ENCODE results near the gene DCBLD2.

Gene DCBLD2

DNA sequence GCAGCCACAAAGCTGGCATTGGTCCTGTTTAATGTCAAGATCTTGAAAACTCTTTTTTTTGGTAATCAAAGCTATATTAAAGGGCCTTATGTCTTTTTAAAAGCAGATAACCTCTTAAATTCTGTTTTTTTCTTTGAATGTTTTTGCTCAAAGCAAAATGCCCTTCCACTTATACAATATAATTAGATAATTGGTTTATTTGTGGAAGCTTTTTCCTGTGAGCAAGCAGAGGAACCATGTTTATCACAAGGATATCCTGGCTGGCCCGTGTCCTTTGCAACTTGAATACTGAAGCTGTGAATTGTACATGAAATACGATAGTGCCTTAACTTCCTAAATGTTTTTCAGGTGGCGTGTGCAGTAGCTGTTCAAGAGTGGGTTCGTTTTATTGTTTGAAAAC lies 135.8 kb downstream of the DCBLD2 start:
- DNase-seq: no peak

DNA sequence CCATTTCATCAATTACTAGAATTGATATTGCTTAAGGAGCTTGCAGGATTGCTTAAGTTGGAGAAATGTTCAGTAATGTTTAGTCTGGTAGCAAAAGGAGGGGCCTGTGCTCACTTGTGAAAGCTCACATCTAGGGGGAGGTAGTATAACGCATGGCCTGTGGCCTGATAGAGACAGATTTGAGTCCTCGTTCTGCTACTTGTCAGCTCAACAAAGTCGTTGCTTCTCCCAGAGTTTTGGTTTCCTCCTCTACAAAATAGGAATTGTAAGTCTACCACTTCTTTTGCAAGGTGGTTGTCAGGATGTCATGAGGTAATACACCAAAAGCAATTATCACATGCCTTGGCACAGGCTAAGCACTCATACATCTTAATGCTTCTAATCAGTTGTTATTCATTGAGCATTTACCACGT lies 137.0 kb downstream of the DCBLD2 start:
- no peak for DNase-seq

DNA sequence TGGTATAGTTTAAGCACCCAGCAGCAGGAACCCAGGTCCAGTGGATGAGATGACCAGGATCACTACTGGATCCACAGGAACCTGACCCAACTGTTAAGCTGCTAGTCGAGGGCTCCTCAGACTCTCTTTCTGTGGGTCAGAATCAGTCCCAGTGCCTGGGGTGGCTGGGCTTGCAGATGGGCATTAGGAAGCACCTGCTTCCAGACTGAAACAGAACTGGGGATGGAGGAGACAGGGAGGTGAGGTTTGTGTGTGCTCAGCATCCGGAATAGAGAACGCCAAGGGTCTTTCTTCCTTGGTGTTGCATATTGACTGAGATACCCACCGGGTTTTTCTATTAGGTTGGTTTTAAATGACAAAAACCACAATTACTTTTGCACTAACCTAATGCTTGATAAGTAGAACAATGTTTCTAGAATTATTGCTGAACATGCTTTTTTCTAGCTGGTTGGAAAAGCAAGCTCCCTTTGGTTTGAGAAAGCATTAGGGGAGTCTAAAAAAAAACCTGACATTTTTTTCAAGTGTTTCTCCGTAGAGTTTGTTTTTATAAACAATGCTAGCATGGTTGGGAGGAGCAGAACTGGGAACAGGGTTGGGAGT lies 137.6 kb downstream of the DCBLD2 start:
- no peak for DNase-seq

DNA sequence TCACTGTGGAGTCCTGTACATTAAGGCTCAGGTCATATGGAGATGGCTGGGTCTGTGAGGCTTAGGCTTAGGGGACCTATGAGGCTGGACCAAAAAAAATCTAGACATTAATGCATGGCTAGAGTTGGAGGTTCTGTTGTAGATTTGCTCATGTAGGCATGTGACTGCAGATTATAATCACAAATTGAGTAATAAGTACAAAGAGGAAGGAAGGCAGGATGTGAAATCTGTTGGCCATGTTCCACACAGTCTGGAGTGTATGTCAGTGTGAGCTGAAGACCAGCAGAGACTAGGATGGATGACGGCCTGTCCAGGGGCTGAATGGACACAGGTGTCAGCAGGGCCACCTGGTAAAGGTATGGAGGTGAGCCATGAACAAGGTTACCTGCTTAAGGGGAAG lies 138.4 kb downstream of the DCBLD2 start, which contains the start of gene ST3GAL6:
Gene ST3GAL6 (plus strand): TSS at position 265 of the 400 bp plus-strand sequence. CDS start 5,101 bp downstream, outside the sequence.
- DNase-seq: no peak

DNA sequence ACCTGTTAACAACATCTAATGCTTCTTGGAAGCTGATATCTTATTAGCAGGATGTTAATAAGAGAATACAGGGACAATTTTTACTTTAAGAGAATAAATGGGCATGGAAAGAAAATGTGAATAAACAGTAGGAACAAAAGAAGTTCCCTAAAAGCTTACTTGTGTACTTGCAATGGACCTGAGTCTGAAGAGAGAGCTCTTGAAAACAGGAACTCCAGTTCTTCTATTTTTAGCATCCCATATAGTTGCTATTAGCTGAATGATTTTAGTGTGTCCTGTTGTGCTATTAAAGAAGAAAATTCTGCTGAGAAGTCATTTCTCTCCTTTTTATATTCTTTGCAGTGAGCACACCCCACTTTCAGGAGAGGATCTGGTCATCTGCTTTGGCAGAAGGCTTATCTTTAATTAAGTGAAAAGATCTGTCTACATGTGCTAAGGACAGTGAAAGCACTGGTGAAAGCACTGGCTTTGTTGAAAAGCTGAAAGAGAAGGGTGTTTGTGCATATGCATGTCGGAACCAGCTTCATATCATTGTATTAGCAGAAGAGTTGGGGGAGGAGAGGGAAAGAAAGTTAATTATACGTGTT lies 139.8 kb downstream of the DCBLD2 start:
- DNase-seq: no peak

DNA sequence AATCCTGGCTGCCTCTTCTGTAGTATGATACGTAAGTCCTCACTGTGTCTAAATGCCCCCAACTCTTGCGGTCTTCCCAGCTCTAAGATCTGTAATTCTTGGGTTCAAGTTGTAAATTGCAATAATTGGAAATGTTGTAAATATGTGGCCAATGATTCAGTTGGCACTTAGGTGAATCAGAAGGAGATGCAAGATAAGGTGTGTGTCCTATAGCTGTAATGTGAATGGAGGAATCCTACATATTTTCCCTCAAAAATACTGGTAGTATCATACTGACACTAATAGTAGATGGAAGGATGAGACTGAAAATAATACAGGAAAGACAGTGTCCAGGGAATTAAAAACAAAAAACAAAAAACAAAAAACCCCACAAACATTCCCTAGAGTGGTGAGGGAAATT lies 141.9 kb downstream of the DCBLD2 start:
- DNase-seq: no peak

DNA sequence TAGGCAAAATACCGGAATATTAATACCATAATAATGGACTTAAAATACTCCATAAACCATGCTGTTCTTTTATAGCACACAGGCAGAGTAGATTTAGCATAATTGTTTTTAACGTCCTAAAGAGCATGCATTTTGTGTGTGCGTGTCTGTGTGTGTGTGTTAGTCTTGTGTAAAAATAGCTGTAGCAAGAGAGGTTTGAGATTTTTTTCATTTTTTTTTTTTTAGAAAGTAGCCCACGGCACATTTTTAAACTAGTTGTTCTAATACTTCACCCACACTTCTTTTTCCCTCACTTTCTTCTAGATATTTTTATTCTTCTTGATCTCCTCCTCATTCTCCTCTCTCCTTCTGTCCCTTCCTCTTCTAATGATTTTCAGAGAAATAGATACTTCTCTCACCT lies 145.9 kb downstream of the DCBLD2 start:
- no peak for DNase-seq

DNA sequence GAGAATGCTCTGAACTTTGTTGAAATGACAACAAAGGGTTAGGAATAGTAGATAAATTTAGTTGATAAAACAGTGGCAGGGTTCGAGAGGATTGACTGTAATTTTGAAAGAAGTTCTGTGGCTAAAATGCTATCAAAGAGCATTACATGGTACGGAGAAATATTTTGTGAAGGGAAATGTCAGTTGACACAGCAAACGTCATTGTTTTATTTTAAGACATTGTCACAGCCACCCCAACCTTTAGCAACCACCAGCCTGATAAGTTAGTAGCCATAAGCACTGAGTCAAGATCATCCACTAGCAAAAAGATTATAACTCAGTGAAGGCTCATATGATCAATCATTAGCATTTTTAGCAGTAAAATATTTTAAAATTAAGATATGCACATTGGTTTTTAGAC lies 147.0 kb downstream of the DCBLD2 start:
- DNase-seq: no peak

DNA sequence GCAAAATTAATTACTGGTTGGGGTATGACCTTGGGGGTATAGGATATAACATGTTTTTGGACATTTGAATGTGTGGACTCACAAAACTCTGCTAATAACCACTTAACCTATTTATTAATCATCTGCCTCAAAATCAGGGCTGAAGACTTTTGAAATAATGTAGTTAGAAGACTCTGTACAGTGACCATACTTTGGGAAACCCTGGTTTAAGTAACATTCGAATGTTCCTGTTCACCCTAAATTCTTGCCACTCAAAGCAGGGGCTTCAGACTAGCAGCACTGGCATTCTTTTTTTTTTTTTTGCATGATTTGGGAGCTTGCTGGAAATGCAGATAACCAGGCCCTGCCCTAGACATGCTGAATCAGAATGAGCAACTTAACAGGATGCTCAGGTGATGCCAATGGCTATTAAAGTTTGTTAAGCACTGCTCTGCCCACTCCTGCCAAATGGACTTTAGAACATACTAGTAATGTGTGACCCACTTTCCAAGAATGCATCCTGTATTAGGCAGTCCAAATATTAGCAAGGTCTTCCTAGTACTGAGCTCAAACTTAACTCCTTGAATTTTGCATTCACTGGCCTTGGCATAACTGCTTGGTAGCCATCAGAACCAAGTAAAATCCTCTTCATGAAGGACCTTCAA lies 151.1 kb downstream of the DCBLD2 start:
- no peak for DNase-seq

DNA sequence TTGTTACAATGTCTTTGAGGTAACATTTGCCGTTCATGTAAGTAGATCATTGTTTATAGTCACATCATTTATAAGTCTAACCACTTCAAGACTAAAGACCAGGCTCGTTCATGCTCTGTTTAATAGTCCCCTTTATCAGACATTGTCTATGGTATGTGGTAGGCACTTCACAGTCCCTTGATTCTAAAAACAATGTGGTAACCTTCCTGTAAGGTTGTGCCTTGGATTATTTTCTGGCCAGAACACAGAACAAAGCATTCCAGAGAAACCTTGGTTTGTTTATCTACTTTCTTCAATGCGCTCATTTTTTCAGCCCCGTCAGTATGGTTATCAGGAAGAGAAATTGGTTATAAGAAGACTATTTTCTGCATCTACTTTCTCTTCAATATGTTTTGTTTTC lies 154.6 kb downstream of the DCBLD2 start:
- DNase-seq: no peak

DNA sequence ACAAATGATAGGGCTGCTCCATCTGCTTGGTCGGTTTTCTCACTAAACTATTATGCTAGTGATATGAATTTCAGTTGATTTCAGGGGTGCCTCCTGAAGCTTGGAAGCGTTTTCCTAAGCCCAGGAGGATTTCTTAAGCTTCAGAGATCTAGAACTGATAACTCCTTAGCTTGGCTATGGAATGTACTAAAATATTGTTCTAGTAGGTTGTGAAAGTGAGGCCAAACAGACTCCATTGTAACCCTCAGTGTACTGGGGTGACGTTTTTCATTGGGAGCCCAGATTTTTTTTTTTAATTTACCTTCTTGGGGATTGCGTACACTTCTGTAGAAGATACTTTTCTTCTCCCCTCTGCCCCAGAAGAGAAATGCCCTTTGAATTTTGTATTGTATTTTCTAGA lies 155.4 kb downstream of the DCBLD2 start:
- no peak for DNase-seq
